22Rv1 (cell line): Measurements from ENCODE around the gene OR6B2.

ENCODE experiments used
- CTCF ChIP-seq: fragments of 450-650 bp; IDR thresholded peaks from 2 replicates; pipeline ENCODE4 v1.5.1; 2017; ENCODE audit warnings: mild to moderate bottlenecking
- ZFX ChIP-seq: fragments of 450-650 bp; IDR thresholded peaks from 2 replicates; pipeline ENCODE4 v1.6.1; 2017; ENCODE audit warnings: antibody characterized with exemption, borderline replicate concordance

GRCh38 chr2:240056678-240057077 is 26.4 kb upstream of the OR6B2 start:
- no peak for TF ChIP-seq CTCF
- no peak for TF ChIP-seq ZFX
